ENCODE measurements around the gene PDGFB. TPM values are rescaled to one million over a fixed set of nuclear protein-coding genes. Genes with fewer than 3 reads are reported as not detected.

The PDGFB gene
- total and polyA plus RNA-seq, 7 donors, result 1.4 to 9.6 (median 5.5) TPM

DNA sequence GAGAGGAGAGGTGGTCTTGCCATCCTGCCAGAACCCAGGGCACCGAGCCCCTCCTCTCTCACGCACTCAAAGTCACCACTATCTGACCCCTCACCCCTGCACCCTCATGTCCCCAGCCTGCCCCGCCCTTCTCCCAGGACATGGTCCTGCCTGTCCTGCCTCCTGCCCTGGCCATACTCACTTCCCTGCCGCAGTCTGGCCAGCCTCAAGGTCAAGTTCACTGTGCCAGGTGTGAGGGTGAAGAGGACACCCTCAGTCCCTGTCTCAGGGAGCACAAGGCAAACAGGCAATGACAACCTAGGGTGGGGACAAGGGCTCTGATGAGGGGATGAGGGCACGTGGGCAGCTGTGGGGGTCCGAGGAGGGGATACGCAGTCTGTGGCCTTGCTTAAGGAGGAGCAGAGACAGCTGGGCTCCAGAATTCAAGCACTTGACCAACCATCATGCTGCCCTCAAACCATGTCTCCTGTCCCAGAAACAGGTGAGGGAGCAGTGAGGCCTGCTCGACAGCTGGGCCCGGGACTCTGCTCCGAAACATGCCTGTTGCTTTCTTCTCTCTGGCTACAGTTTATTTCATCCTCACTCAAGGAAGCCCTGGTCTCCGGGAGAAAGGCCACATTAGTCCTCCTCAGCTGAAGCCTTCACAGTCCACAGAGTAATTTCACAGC lies 36.6 kb downstream of the PDGFB start:
- H3K4me1 ChIP-seq, result no peaks in the 10 kb centered on the region
- WGBS, 2 donors, result 78 to 85% methylated on average over 11 of the region's 11 CpGs
- no peaks in the 10 kb centered on the region for H3K27me3 ChIP-seq
- no peak overlapping the region for H3K27ac ChIP-seq
- TF ChIP-seq POLR2AphosphoS5 (IDR thresholded peaks at IDR 0.05), result no peak
- TF ChIP-seq POLR2A (IDR thresholded peaks at IDR 0.05), result no peak
- TF ChIP-seq, protein P1, sequence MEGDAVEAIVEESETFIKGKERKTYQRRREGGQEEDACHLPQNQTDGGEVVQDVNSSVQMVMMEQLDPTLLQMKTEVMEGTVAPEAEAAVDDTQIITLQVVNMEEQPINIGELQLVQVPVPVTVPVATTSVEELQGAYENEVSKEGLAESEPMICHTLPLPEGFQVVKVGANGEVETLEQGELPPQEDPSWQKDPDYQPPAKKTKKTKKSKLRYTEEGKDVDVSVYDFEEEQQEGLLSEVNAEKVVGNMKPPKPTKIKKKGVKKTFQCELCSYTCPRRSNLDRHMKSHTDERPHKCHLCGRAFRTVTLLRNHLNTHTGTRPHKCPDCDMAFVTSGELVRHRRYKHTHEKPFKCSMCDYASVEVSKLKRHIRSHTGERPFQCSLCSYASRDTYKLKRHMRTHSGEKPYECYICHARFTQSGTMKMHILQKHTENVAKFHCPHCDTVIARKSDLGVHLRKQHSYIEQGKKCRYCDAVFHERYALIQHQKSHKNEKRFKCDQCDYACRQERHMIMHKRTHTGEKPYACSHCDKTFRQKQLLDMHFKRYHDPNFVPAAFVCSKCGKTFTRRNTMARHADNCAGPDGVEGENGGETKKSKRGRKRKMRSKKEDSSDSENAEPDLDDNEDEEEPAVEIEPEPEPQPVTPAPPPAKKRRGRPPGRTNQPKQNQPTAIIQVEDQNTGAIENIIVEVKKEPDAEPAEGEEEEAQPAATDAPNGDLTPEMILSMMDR (IDR thresholded peaks at IDR 0.05), result no peak
- TF ChIP-seq EP300 (IDR thresholded peaks at IDR 0.05), result no peak
- DNase-seq, result peak; percentile 62
- intact Hi-C loops (cut with DNase I), result no loop called here
- no peak overlapping the region for H3K4me3 ChIP-seq
- H3K9me3 ChIP-seq, result no peaks in the 10 kb centered on the region
- no peaks in the 10 kb centered on the region for H3K36me3 ChIP-seq

DNA sequence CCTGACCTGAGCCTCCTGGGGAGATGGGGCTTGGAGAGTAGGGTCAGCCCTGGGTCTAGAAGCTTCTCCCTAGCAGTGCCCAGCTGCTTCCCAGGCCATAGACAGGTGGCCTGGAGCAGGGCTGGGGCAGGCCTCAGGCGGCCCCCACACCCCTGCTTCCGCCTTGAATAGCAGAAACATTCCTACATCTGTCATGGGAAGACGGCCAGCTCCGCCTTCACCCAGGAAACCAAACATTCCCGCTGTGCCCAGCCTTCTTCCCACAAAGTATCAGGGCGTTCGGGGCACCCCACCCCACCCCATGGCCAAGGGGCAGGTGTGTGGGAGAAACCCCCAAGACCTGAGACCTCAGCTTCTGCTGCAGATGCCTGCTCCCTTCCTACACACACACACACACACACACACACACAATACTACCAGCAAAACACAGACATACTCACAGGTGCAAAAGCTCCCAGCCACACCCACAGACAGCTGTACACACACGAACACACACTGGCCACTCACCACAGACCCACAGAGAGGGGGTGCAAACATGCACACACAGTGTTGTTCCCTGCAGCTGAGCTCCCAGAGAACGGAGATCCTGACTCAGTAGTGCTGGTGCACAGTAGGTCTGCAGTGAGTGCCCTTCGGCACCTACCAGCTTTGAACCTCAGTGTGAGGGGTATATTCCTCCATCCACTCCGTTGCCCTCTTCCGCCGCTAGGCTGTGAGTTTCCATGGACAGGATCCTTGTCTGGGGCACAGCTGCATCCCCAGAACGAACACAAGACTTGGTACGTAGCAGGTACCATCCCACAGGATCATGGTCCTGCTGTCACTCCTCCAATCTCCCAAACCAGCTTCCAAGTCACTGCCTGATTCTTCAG lies 37.4 kb downstream of the PDGFB start:
- Histone ChIP-seq H3K4me1 (no peaks in the 10 kb centered on the region), H3K36me3 (no peaks in the 10 kb centered on the region), H3K4me3 (no peak overlapping the region), H3K27ac (no peak overlapping the region), H3K27me3 (no peaks in the 10 kb centered on the region), H3K9me3 (no peaks in the 10 kb centered on the region)
- TF ChIP-seq EP300 (IDR thresholded peaks at IDR 0.05) (no peak), POLR2AphosphoS5 (IDR thresholded peaks at IDR 0.05) (no peak), POLR2A (IDR thresholded peaks at IDR 0.05) (no peak)
- TF ChIP-seq, protein P1 (IDR thresholded peaks at IDR 0.05), result no peak
- WGBS, 2 donors, result 32 to 57% methylated on average over 15 of the region's 15 CpGs
- intact Hi-C loops (cut with DNase I), result no loop called here
- DNase-seq, result peak; percentile 58

DNA sequence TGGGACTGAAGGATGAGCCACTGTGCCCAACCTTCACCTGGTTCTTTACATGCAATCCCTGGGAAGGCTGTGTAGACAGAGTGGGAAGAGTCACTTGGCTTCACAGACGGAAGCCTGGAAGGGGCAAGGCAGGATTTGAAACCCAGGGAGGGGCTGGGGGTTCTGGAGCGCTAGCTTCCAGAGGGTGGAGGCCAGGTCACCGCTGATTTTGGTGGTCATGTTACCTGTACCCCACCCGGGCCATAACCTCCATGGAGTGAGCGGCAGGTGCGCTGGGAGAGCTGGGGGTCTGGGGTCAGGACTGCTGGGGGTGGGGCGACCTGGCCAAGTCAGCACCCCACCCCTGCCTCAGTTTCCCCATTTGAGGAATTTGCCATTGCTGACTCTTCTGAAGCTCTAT lies 38.3 kb downstream of the PDGFB start:
- Histone ChIP-seq H3K4me1 (no peaks in the 10 kb centered on the region), H3K27me3 (no peaks in the 10 kb centered on the region), H3K36me3 (no peaks in the 10 kb centered on the region), H3K9me3 (no peaks in the 10 kb centered on the region), H3K4me3 (no peak overlapping the region), H3K27ac (no peak overlapping the region)
- intact Hi-C loops (cut with DNase I), result no loop called here
- TF ChIP-seq, protein P1 (IDR thresholded peaks at IDR 0.05), result no peak
- TF ChIP-seq POLR2A (IDR thresholded peaks at IDR 0.05), result no peak
- no peak for TF ChIP-seq POLR2AphosphoS5 (IDR thresholded peaks at IDR 0.05)
- TF ChIP-seq EP300 (IDR thresholded peaks at IDR 0.05), result no peak
- WGBS, 2 donors, result 91 to 92% methylated on average over 7 of the region's 7 CpGs
- DNase-seq, result peak; percentile 43

DNA sequence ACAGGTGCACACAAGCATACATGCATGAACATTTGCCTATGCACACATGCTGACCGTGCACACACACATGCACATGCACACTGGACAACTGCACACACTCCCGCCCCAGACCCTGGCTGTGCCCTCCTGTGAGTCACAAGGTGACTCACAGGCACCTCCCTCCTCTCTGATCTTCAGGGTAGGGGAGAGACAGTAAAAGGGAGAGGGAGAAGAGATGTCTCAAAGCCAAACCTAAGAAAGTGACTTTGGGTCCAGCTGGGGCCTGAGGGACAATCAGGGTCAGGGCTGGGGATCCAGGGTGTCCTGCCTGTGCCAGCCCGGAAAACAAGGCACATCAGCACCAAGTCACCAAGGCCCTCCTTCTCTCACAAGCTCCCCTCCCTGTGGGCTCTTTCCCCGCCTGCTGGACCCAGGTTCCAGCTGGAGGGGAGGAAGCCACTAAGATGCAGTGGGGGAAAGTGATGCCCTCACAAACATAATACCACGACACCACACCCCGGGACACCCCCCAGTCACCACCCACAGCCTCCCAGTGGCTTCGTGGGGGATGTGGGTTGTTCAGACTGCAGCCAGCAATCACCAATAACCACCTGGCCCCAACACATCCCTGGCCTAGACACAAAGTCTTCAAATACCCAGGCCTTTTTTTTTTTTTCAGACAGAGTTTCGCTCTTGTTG lies 39.3 kb downstream of the PDGFB start:
- no peaks in the 10 kb centered on the region for H3K36me3 ChIP-seq
- H3K9me3 ChIP-seq, result no peaks in the 10 kb centered on the region
- TF ChIP-seq POLR2AphosphoS5 (IDR thresholded peaks at IDR 0.05) (no peak), EP300 (IDR thresholded peaks at IDR 0.05) (no peak), POLR2A (IDR thresholded peaks at IDR 0.05) (no peak)
- TF ChIP-seq, protein P1 (IDR thresholded peaks at IDR 0.05), result no peak
- intact Hi-C loops (cut with DNase I), result no loop called here
- no peaks in the 10 kb centered on the region for H3K27me3 ChIP-seq
- WGBS, 2 donors, result 63 to 85% methylated on average over 8 of the region's 8 CpGs
- H3K4me3 ChIP-seq, result no peak overlapping the region
- peak; percentile 32 for DNase-seq
- H3K27ac ChIP-seq, result no peak overlapping the region
- H3K4me1 ChIP-seq, result no peaks in the 10 kb centered on the region

All from sigmoid colon (tissue), 7 donors.